NCI-H2171 (cell line): ENCODE data around the gene MET.
A peak's percentile ranks its signal among the peaks of the same experiment; 100 is the strongest.

Experiments
- DNase-seq: peaks from one replicate; lab custom pipeline; 2025; lab: John Stamatoyannopoulos, UW

MET gene

DNA sequence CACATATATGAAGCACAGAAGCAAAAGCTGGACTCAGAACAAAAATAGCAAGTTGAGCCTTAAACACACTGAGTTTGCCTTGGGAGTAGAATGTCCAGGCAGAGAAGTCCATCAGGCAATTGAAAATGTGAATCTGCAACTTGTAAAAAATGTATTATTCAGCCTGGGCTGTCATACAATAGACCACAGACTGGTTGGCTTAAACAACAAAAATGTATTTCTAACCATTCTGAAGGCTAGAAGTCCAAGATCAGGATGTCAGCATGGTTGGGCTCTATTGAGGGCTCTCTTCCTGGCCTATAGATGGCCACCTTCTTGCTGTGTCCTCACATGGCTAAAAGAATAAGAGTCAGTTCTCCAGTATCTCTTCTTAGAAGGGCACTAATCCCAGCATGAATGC lies 113.8 kb downstream of the MET start:
- DNase-seq: no peak

DNA sequence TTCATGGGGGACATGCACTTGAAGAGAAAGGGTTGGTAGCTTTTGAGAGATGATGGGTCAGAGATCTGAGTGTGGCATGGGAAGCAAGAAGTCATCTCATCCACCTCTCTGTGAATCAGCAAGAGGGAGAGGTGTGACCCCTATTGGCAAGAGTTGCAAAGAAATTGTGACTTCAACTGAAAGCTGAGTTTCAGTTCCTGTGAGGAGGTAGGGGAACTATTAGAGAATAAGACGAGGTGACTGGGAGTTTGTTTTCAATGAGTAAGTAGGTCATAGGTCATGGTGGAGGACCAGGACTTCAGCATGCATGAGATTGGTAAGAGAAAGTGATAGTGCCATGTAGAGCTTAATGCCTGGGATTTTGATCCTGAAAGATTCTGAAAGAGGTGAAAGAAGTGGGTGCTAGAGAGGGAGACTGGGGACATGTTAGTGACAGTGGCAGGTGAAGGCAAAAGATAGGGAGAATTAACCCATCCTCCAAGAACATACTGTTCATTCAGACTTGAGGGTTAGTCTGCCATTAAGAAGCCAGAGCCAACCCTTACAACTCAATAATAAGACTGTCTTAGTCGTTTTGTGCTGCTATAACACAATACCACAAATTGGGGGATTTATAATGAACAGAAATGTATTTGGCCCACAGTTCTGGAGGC lies 114.9 kb downstream of the MET start:
- DNase-seq: no peak

DNA sequence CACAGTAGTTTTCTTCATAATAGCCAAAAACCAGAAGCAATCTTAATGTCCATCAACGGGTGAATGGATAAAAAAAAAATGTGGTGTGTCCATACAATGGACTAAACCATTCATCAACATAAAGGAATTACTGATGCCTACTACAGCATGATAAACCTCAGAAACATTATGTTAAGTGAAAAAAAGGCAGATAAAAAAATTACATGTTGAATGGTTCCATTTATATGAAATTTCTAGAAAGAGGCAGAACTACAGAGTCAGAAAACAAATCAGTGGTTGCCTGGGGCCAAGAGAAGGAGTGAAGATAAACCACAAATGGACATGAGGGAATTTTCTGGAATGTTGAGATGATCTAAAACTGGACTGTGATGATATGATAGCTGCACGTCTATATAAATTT lies 115.9 kb downstream of the MET start:
- DNase-seq: no peak

DNA sequence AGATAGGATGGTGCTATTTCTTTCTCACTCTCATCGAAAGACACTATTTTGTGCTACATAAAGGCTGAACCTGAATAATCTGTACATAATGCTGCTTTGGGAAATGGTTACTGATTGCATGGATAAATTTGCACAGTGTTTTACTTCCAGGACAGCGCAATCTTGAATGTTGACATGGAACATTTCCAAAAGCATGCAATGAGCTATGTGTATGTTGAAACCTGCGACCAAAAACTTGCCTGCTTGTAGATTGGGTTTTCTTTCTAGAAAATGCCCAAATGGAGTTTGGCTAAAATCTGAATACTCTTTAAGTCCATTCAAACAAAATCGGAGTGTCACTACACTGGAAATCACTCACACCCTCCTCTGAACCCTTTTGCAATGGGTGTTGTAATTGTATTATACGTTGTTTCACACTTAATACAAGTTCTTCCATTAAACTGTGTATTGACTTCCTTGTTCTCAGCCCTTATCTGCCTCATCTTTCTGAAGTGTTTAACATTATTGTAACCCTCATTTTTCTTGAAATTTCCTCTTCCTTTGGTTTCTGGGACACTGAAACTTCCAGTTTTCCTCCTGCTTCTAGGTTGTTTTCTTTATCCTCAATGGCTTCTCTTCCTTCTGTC lies 116.7 kb downstream of the MET start:
- no peak for DNase-seq

DNA sequence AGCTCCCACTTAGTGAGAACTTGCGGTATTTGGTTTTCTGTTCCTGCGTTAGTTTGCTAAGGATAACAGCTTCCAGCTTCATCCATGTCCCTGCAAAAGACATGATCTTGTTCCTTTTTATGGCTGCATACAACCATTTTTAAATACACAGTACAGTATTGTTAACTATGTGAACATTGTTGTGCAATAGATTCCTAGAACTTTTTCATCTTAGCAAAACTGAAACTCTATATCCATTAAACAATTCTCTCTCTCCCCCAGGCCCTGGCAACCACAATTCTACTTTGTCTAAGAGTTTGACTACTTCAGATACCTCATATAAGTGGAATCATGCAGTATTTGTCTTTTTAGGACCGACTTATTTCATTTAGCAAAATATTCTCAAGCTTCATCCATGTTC lies 118.0 kb downstream of the MET start:
- no peak for DNase-seq

DNA sequence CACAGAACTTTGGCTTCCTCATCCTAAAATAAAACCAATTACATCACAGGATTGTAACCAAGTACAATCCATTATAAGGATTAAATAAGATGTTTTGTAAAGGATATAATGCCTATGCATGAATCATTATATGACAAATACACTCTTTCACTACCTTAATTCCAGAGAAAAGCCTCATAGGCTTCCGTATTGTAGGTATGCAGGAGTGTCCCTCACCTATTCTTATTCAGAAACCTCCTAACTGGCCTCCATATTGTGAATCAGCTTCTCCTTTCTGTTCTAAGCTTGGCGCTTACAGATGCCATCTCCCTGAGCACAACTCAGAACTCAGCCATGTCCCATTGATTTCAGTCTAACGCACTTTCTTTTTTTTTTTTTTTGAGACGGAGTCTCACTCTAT lies 120.8 kb downstream of the MET start:
- DNase-seq: no peak

DNA sequence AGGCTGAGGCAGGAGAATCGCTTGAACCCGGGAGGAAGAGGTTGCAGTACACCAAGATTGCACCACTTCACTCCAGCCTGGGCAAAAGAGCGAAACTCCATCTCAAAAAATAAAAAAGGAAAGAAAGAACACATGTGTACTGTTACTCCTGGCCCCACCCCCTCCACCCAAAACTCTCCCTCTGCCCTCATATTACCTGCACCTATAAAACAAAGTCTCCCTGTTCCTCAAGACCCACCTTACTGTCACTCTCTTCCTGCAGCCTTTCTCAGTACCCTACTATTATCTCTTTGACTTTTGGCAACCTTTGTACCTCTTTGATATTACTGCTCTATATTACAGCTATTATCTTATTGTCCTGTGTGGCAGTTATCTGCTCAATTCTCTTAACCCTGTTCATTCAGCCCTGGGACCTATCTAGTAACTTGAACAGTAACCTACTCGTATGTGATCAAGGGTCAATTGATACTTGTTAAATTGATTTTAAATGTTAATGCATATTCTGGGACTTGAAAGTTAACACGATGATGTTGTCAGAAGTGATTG lies 121.9 kb downstream of the MET start:
- no peak for DNase-seq

DNA sequence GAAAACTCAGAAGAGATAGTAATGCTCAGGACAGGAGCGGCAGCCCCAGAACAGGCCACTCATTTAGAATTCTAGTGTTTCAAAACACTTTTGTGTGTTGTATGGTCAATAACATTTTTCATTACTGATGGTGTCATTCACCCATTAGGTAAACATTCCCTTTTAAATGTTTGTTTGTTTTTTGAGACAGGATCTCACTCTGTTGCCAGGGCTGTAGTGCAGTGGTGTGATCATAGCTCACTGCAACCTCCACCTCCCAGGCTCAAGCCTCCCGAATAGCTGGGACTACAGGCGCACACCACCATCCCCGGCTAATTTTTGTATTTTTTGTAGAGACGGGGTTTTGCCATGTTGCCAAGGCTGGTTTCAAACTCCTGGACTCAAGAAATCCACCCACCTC lies 124.5 kb downstream of the MET start:
- no peak for DNase-seq

DNA sequence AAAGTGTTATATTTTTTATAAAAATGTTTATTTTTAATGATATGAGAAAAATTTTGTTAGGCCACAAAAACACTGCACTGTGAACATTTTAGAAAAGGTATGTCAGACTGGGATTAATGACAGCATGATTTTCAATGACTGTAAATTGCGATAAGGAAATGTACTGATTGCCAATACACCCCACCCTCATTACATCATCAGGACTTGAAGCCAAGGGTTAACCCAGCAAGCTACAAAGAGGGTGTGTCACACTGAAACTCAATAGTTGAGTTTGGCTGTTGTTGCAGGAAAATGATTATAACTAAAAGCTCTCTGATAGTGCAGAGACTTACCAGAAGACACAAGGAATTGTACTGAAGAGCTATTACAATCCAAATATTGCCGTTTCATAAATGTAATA lies 125.6 kb downstream of the MET start:
- DNase-seq: no peak

DNA sequence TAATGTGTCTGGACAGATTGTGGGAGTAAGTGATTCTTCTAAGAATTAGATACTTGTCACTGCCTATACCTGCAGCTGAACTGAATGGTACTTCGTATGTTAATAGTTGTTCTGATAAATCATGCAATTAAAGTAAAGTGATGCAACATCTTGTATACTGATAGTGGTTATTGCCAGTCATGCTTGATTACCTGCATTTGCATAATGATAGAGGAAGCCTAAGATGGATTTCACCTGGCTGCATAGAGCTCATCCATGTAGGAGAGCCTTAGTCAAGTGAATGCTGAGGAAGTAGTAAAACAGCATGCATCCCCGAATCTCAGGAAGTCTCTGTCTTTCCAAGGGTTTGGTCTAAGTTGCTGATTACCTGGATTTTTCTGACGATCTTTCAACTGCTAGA lies 126.2 kb downstream of the MET start:
- DNase-seq: no peak

DNA sequence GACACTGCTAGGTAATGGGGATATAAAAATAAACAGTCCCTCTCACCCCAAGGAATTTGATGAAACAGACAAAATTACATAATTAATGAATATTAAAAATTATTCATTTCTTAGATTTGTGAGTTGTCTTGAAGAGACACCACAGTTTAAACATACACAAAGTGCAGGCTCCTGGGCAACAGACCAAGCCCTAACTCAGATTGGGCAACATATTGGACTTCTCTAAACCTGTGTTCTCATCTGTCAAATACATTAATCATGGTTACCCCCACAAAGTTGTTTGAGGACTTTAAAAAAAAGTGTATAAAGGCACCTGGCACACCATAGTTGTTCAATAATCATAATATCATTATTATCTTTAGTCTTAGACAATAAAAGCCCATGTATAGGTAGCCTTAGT lies 127.9 kb downstream of the MET start:
- no peak for DNase-seq

DNA sequence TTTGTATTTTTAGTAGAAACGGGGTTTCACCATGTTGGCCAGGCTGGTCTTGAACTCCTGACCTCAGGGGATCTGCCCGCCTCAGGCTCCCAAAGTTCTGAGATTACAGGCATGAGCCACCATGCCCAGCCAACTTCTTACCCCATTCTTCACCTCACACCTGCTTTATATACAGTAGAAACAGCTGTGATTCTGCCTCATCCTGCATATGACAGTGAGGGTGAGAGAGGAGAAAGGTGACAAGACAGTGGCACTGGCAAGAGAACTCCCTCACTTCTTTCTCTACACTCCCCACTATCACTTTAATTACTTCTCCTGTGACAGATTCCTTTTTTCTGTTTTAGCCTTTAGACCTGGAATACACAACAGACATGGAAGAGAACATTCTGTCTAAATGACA lies 128.6 kb downstream of the MET start:
- DNase-seq: no peak

DNA sequence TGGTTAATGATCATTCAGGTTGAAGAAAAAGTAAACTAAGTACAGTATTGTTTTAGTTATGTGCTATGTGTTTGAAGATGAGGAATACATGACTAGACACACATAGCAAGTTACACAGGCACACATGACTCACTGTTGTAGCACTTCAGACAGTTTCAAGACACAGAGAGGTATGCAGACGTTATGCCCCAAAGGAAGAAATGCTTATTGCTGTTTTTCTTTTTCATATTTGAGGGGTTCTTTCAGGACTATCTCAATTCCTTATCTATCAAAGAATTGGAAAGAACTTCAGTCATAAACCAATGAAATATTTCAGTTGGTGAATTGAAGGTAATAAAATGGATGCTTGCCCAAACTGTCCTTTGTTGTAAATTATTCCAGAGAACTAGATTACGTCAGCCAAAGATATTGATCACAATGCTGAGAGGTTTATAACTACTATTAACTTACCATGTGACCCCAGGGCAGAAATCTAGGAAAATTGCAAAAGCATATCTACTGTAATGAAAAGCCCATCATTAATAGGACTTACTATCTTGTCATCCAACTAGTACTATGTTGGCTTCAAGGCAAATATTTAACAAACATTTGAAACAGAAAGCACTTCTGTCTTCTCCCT lies 129.2 kb downstream of the MET start:
- DNase-seq: no peak

DNA sequence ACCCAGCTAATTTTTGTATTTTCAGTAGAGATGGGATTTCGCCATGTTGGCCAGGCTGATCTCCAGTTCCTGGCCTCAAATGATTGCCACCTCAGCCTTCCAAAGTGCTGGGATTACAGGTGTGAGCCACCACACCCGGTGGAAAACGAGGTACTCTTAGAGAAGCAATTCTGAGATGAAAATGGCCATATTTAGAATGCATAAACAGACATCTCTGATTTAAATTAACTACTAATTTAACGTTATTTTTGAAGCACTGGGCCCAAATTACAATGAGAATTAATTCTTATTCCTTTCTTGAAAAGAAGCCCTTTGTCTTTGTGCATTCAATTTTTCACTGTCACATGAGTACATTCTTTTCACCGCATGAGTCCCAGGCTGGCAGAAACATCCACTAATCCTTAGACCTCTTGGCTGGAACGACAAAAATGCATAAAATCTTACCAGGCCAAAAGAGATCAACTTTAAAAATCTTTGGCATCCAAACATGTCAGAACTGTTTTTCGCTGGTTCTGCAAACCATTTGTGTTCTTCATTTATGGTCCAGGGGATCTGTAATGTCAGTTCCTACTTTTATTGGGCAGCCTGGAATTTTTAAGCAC lies 130.2 kb downstream of the MET start:
- DNase-seq: no peak

DNA sequence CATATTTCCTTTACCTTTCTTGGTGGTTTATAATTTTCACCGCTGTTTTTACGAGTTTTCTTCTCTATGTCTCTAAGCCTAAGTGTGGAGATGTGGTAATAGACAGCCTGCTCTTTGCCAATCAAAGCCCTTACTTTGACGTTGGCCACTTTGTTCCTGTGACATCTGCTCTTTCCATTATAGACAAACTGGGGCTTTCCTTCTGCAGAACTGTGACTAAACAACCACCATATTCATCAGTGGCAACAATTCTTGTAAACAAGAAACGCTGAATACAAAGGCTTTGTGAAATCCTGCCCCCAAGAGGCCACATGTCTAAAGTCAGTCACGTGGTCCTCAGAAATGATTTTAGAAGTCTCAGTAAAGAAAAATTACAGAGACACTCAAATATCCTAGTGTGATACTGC lies 130.8 kb downstream of the MET start:
- DNase-seq: peak; percentile 30

DNA sequence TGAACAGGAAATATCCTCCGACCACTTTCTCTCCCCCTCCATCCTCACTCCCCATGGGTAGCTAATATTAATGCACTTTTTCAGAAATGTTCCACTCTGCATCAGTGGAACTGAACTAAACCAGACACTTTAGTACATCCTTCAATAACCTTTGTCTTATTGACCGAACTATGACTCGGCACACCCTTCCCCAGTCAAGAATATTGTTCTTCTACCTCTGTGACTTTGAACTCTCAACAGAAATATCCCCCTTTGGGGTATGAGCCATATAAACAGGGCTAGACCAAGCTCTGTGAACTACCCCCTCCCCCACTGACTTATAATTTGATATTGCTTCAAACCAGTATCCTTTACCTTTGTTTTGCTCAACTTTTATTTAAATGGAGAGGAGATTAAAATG lies 132.5 kb downstream of the MET start:
- no peak for DNase-seq

DNA sequence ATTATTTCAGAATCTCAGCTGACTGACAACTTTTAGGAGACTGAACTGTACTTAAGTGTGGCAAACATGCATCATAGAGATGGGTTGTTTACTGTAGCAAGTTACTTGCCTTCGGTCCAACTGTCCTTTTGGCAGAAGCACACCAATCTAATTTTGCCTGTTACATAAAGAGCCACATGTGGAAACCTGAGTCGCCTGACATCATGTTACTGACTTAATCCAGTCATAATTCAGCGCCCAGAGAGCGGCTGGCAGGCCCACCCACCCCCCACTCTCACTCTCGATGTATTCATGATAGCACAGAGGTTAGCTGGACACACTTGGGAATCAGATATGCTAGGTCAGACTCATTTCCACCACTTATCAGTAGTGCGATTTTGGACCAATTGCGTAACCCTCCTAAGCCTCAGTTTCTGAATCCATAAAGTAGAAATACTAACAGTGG lies 133.1 kb downstream of the MET start:
- DNase-seq: no peak

DNA sequence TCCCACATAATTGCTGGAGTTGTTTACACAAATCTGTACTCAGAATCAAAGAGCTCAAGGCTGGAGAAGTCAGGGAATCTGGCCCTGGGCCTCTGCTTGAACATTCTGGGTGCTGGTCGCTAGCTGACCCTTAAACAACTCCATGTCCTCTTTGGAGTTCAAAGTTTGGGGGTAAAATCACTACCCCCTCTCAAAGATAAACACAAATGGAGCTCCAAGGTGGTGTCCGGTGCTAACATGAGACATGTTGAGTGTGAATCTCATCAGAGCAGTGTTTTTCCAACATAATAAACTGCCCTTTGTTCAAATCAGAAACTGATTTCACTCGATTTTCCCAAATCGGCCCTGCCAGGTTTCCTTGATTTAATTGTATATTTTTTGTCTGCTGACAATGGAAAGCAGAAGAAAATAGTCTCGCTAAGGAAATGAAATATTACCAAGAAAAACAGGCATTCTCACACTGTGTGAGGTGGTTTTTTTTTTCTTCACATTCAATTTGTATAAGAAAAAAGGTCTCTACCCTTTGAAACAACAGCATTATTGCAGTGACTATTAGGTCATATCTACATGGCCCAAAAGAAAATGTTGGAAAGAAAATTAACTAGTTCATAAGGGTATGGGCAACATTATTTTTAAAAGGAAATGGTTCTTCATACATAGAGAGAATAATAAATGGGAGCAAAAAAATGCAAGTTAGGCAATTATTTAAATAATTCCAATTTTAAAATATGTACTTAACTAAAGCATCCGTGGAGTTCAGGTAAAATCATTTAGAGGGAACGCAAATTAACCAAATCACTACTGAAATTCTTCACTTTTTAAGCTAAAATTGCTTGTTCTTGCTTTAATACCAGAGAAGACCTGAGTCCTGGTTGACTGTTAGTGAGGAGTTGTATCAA lies 134.3 kb downstream of the MET start:
- DNase-seq: no peak

DNA sequence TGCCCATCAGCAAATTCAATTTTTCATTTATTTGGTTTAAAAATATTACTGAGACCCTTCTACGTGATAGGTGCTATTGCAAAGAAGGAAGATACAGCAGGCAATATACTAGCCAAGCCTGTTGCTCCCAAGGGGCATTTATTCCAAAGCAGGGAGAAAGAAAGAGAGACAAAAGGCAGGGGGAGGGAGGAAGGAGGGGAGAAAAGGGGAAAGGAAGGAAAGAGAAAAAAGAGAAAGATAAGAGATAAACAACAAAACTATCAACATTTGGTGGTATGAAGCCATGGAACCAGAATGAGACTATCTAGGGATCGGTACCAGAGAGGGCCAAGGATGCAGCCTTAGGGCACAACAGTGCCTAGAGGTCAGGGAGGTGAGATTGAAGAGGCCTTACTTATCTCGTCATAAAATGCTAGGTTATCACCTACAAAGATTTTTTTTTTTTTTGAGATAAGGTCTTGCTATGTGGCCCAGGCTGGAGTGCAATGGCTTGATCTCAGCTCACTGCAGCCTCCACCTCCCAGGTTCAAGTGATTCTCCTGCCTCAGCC lies 135.1 kb downstream of the MET start:
- no peak for DNase-seq

DNA sequence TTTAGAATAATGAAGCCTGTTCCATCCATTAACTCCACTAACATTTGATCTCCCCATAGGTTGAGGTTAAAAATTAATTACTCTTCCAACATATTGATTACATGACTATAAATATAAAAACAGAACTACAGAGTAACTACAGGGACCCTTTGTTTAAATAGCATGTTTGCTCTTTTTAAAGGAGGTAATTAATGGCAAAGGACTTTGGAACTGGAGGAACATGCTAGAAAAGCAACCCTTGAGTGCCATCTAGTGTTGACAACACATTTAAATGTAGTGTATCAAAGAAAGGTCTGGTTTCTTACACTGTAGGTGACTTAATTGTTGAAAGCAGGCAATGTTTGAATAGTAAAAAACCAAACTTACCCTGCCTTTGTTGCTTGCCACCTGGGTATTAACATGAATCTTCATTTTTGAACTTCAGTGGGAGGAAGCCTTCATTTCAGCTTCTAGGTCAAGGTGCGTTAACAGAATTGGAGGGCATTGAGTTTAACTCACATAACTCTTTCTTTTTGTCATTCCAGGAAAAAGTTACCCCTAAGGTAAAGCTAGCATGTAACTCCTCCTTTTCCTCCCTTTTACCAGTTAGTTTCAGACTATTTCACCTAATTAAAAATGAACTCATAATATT lies 137.8 kb downstream of the MET start:
- peak; percentile 50 for DNase-seq
